HG02852 (cell line): ENCODE measurements around the gene ZNF283.
"Not testable (repeated sequence)": the region's sequence is repeated elsewhere in the genome, so short reads cannot be mapped to it uniquely, and the experiment has no call there.

Experiments used
- ATAC-seq: cut with Tn5 transposase; IDR thresholded peaks from one replicate; pipeline ENCODE4 v1.9.1; 2021; ENCODE audit warnings: mild to moderate bottlenecking, moderate library complexity; ENCODE audit not compliant: unreplicated experiment

The ZNF283 gene

DNA sequence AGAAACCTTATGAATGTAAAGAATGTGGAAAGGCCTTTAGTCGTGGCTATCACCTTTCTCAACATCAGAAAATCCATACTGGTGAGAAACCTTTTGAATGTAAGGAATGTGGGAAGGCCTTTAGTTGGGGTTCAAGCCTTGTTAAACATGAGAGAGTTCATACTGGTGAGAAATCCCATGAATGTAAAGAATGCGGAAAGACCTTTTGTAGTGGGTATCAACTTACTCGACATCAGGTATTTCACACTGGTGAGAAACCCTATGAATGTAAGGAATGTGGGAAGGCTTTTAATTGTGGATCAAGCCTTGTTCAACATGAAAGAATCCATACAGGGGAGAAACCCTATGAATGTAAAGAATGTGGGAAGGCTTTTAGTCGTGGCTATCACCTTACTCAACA lies 20.8 kb downstream of the ZNF283 start:
- ATAC-seq, result no peak

- ATAC-seq, result no peak
Measured at GRCh38 chr19:43848821-43849220, 21.7 kb downstream of the ZNF283 start.

GRCh38 chr19:43858174-43858573 lies 31.1 kb downstream of the ZNF283 start:
- no peak for ATAC-seq

- ATAC-seq, result not testable (repeated sequence)
Measured at GRCh38 chr19:43866923-43867322, 39.8 kb downstream of the ZNF283 start.

- ATAC-seq, result no peak
Measured at GRCh38 chr19:43872547-43873336, 45.6 kb downstream of the ZNF283 start.

DNA sequence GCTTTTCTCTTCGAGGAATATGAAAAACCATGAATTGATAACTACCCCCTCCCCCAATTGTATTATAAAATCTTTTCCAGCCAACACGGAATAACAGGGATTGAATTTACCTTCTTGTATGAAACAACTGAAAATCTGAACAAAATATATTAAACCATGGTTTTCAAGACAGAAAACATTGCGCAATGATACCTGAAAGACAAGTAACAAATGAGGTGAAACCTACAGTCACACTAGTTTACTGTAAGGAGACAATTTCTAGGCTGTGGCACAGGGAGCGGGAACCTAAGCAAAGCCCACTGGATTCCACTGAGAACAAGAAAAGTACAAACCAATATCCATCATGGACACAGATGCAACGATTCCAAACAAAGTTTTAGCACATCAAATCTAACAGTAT lies 53.4 kb downstream of the ZNF283 start:
- no peak for ATAC-seq

DNA sequence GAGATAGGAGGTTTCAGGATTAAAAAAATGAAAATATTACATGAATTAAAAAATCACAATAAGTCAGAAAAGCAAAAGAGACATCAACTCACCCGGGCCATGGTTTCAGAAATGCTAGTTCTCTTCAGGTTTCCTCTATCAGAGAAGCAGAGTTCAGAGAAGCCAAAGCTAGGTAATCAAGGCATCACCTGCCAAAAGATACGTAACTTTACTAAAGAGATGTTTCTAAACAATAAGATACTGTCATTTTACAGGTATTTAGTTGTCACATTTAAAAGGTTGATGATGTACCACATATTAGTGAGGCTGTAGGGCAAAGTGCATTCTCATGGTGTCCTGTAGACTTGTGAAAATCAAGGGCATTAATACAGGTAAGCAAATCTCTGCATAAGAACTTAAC lies 56.7 kb downstream of the ZNF283 start, which contains the start of gene ZNF404:
TSS of gene ZNF404 (minus strand) at position 101 of the 400 bp plus-strand sequence.
- no peak for ATAC-seq

- ATAC-seq, result no peak
Measured at GRCh38 chr19:43895727-43896308, 68.7 kb downstream of the ZNF283 start.
